ENCODE results near the gene AP3D1.
A peak's percentile ranks its signal among the peaks of the same experiment; 100 is the strongest.
"Not testable (repeated sequence)": the region's sequence is repeated elsewhere in the genome, so short reads cannot be mapped to it uniquely, and the experiment has no call there.

AP3D1 gene

GRCh38 chr19:2109046-2109864 lies 42.1 kb downstream of the AP3D1 start:
- DNase-seq (ENCODE audit: low spot score), result no peak

GRCh38 chr19:2108251-2109016 lies 42.9 kb downstream of the AP3D1 start:
- DNase-seq (ENCODE audit: low spot score), result no peak

GRCh38 chr19:2103045-2103707 lies 48.2 kb downstream of the AP3D1 start:
- DNase-seq (ENCODE audit: low spot score), result no peak

GRCh38 chr19:2101417-2102335 lies 49.7 kb downstream of the AP3D1 start:
- DNase-seq (ENCODE audit: low spot score), result no peak

GRCh38 chr19:2100719-2101061 lies 50.7 kb downstream of the AP3D1 start:
- DNase-seq (ENCODE audit: low spot score), result no peak

GRCh38 chr19:2099937-2100718 lies 51.2 kb downstream of the AP3D1 start:
- no peak for DNase-seq (ENCODE audit: low spot score)

- no peak for DNase-seq (ENCODE audit: low spot score)
Measured at GRCh38 chr19:2099054-2099501, 52.3 kb downstream of the AP3D1 start.

GRCh38 chr19:2097886-2098327 lies 53.5 kb downstream of the AP3D1 start:
- no peak for DNase-seq (ENCODE audit: low spot score)

GRCh38 chr19:2097203-2097885 lies 54.0 kb downstream of the AP3D1 start:
- DNase-seq (ENCODE audit: low spot score), result peak; percentile 52

GRCh38 chr19:2096480-2097202 lies 54.7 kb downstream of the AP3D1 start, which contains the start of gene IZUMO4:
TSS of gene IZUMO4 (plus strand) at chr19:2096915. CDS start at chr19:2096946, 31 bp downstream.
- DNase-seq (ENCODE audit: low spot score), result peak; percentile 99

GRCh38 chr19:2096034-2096479 lies 55.3 kb downstream of the AP3D1 start, which contains the start of gene MOB3A:
TSS of gene MOB3A (minus strand) at chr19:2096326. CDS start at chr19:2078560, 17,766 bp downstream.
- peak; percentile 86 for DNase-seq (ENCODE audit: low spot score)

GRCh38 chr19:2091926-2092525 lies 59.3 kb downstream of the AP3D1 start:
- not testable (repeated sequence) for DNase-seq (ENCODE audit: low spot score)

GRCh38 chr19:2089727-2090053 lies 61.7 kb downstream of the AP3D1 start:
- DNase-seq (ENCODE audit: low spot score), result no peak

- no peak for DNase-seq (ENCODE audit: low spot score)
Measured at GRCh38 chr19:2089001-2089711, 62.2 kb downstream of the AP3D1 start.

GRCh38 chr19:2087621-2088100 lies 63.7 kb downstream of the AP3D1 start:
- DNase-seq (ENCODE audit: low spot score), result peak; percentile 36

GRCh38 chr19:2086695-2087620 lies 64.4 kb downstream of the AP3D1 start:
- DNase-seq (ENCODE audit: low spot score), result peak; percentile 32

Measured in CD4-positive, alpha-beta T cell treated with Interleukin-2 at 100 ng/mL for 4 hours (primary cell).